T-helper 1 cell treated with Interleukin-12 subunit alpha and Interleukin-12 subunit beta and Interleukin-4 antibody, amounts not matched to agents 30 μg/mL and 1 μg/mL, for 36 hours (primary cell): ENCODE measurements around the gene FNDC3A.

Experiments
- H3K27ac Mint-ChIP-seq: one replicate; pipeline ENCODE4 v1.8.0; 2021; ENCODE audit warnings: mild to moderate bottlenecking, mixed read lengths
- H3K27me3 Mint-ChIP-seq: one replicate; pipeline ENCODE4 v1.8.0; 2021; ENCODE audit warnings: low read depth, mixed read lengths
- H3K36me3 Mint-ChIP-seq: one replicate; pipeline ENCODE4 v1.8.0; 2021; ENCODE audit warnings: low read depth, mixed read lengths
- H3K4me1 Mint-ChIP-seq: one replicate; pipeline ENCODE4 v1.8.0; 2021; ENCODE audit warnings: low read depth, mixed read lengths
- H3K4me3 Mint-ChIP-seq: one replicate; pipeline ENCODE4 v1.8.0; 2021; ENCODE audit warnings: mild to moderate bottlenecking, moderate library complexity, mixed read lengths
- H3K9me3 Mint-ChIP-seq: one replicate; pipeline ENCODE4 v1.8.0; 2021; ENCODE audit warnings: mixed read lengths

FNDC3A gene

GRCh38 chr13:49210114-49210513 is 234.4 kb downstream of the FNDC3A start:
- no peak overlapping the region for H3K4me3 Mint-ChIP-seq
- no peak overlapping the region for H3K27ac Mint-ChIP-seq
- H3K27me3 Mint-ChIP-seq, result no peaks in the 10 kb centered on the region
- no peaks in the 10 kb centered on the region for H3K9me3 Mint-ChIP-seq
- peaks cover 7% of the 10 kb centered on the region for H3K4me1 Mint-ChIP-seq
- H3K36me3 Mint-ChIP-seq, result peaks cover 21% of the 10 kb centered on the region

- no peaks in the 10 kb centered on the region for H3K9me3 Mint-ChIP-seq
- H3K4me3 Mint-ChIP-seq, result no peak overlapping the region
- peaks cover 10% of the 10 kb centered on the region for H3K4me1 Mint-ChIP-seq
- no peak overlapping the region for H3K27ac Mint-ChIP-seq
- peaks cover 22% of the 10 kb centered on the region for H3K36me3 Mint-ChIP-seq
- no peaks in the 10 kb centered on the region for H3K27me3 Mint-ChIP-seq
Observed at GRCh38 chr13:49210669-49211068, 235.0 kb downstream of the FNDC3A start.

GRCh38 chr13:49213539-49213938 is 237.8 kb downstream of the FNDC3A start:
- Mint-ChIP-seq H3K27me3 (peaks cover 17% of the 10 kb centered on the region), H3K4me1 (peaks cover 14% of the 10 kb centered on the region), H3K36me3 (peaks cover 14% of the 10 kb centered on the region), H3K9me3 (no peaks in the 10 kb centered on the region), H3K27ac (no peak overlapping the region), H3K4me3 (no peak overlapping the region)

- no peak overlapping the region for H3K4me3 Mint-ChIP-seq
- H3K27ac Mint-ChIP-seq, result no peak overlapping the region
- no peaks in the 10 kb centered on the region for H3K9me3 Mint-ChIP-seq
- peaks cover 14% of the 10 kb centered on the region for H3K36me3 Mint-ChIP-seq
- peaks cover 14% of the 10 kb centered on the region for H3K4me1 Mint-ChIP-seq
- peaks cover 24% of the 10 kb centered on the region for H3K27me3 Mint-ChIP-seq
Observed at GRCh38 chr13:49213997-49214916, 238.5 kb downstream of the FNDC3A start.

- Mint-ChIP-seq H3K36me3 (peaks cover 11% of the 10 kb centered on the region), H3K4me3 (no peak overlapping the region), H3K4me1 (peaks cover 17% of the 10 kb centered on the region), H3K27me3 (peaks cover 31% of the 10 kb centered on the region), H3K27ac (no peak overlapping the region), H3K9me3 (no peaks in the 10 kb centered on the region)
Observed at GRCh38 chr13:49214917-49215376, 239.2 kb downstream of the FNDC3A start.

DNA sequence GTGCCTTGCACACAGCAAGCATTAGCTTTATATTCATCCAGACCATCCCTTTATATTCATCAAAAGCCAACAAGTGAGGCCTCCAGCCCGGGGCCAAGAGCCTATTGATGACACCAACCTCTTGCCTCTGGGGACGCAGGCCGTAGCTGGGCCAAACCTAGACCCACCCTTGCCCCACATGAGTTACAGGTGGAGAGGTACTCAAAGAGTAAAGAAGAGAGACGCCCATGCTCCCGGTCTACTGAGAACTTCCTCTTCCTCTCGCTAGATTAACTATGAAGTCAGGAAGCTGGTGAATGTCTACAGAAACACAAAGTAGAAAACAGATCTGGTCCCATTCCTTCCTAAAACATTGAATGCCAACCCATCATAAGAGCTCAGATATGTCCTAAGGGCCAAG is 240.6 kb downstream of the FNDC3A start:
- no peak overlapping the region for H3K27ac Mint-ChIP-seq
- H3K4me1 Mint-ChIP-seq, result peaks cover 17% of the 10 kb centered on the region
- H3K4me3 Mint-ChIP-seq, result no peak overlapping the region
- no peaks in the 10 kb centered on the region for H3K9me3 Mint-ChIP-seq
- peaks cover 33% of the 10 kb centered on the region for H3K27me3 Mint-ChIP-seq
- peaks cover 5% of the 10 kb centered on the region for H3K36me3 Mint-ChIP-seq

GRCh38 chr13:49217962-49218492 is 242.3 kb downstream of the FNDC3A start:
- Mint-ChIP-seq H3K27ac (no peak overlapping the region), H3K4me1 (peaks cover 17% of the 10 kb centered on the region), H3K36me3 (peaks cover 3% of the 10 kb centered on the region), H3K4me3 (peak overlapping the region; percentile 7), H3K9me3 (no peaks in the 10 kb centered on the region), H3K27me3 (peaks cover 50% of the 10 kb centered on the region)

- Mint-ChIP-seq H3K4me1 (peaks cover 17% of the 10 kb centered on the region), H3K4me3 (peak overlapping the region; percentile 7), H3K27ac (no peak overlapping the region), H3K9me3 (no peaks in the 10 kb centered on the region), H3K27me3 (peaks cover 56% of the 10 kb centered on the region), H3K36me3 (peaks cover 3% of the 10 kb centered on the region)
Observed at GRCh38 chr13:49218493-49219051, 242.9 kb downstream of the FNDC3A start.

DNA sequence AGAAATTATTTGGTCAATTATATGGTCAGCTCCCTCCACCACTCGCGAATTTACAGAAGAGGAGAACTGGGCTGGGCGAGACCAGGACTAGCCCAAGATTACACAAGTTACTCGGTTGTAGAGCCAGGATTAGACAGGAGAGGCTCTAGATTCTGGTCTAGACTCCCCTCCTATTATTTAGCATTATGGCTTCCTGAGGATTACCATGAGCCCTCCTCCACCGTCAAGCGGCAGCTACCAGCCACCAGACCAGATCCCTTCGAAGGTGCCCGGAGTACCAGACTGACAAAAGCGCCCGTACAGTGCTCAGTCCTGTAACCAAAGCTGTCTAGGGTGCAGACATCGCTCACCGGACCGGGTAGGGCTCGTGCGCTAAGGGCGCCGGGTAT is 243.9 kb downstream of the FNDC3A start:
- H3K36me3 Mint-ChIP-seq, result peaks cover 3% of the 10 kb centered on the region
- peaks cover 15% of the 10 kb centered on the region for H3K4me1 Mint-ChIP-seq
- H3K4me3 Mint-ChIP-seq, result peak overlapping the region; percentile 42
- H3K27ac Mint-ChIP-seq, result no peak overlapping the region
- H3K9me3 Mint-ChIP-seq, result no peaks in the 10 kb centered on the region
- H3K27me3 Mint-ChIP-seq, result peaks cover 66% of the 10 kb centered on the region

DNA sequence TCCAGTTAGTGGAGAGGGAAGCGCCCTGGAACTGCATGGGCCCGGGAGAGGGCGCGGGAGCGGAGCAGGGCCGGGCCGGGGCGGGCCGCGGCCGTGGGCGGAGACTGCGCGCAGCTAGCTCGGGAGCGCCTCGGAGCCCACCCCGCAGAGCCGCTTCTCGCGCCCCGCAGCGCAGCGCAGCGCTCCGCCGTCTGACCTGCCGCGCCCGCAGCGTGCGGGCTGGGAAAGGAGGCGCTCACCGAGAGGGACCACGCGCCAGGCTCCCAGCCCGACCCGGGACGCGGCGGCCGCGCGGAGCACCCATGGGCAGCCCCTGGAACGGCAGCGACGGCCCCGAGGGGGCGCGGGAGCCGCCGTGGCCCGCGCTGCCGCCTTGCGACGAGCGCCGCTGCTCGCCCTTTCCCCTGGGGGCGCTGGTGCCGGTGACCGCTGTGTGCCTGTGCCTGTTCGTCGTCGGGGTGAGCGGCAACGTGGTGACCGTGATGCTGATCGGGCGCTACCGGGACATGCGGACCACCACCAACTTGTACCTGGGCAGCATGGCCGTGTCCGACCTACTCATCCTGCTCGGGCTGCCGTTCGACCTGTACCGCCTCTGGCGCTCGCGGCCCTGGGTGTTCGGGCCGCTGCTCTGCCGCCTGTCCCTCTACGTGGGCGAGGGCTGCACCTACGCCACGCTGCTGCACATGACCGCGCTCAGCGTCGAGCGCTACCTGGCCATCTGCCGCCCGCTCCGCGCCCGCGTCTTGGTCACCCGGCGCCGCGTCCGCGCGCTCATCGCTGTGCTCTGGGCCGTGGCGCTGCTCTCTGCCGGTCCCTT is 244.5 kb downstream of the FNDC3A start, which contains the start of gene MLNR:
Gene MLNR (plus strand): TSS at position 303 of the 820 bp plus-strand sequence. CDS start 0 bp downstream, at position 303.
- peak within 1 kb of the TSS; percentile 42 for H3K4me3 Mint-ChIP-seq
- peaks cover 9% of the 10 kb centered on the region for H3K4me1 Mint-ChIP-seq
- no peak within 1 kb of the TSS for H3K27ac Mint-ChIP-seq
- no peaks in the 10 kb centered on the region for H3K9me3 Mint-ChIP-seq
- H3K36me3 Mint-ChIP-seq, result no peaks in the 10 kb centered on the region
- H3K27me3 Mint-ChIP-seq, result peaks cover 72% of the 10 kb centered on the region

DNA sequence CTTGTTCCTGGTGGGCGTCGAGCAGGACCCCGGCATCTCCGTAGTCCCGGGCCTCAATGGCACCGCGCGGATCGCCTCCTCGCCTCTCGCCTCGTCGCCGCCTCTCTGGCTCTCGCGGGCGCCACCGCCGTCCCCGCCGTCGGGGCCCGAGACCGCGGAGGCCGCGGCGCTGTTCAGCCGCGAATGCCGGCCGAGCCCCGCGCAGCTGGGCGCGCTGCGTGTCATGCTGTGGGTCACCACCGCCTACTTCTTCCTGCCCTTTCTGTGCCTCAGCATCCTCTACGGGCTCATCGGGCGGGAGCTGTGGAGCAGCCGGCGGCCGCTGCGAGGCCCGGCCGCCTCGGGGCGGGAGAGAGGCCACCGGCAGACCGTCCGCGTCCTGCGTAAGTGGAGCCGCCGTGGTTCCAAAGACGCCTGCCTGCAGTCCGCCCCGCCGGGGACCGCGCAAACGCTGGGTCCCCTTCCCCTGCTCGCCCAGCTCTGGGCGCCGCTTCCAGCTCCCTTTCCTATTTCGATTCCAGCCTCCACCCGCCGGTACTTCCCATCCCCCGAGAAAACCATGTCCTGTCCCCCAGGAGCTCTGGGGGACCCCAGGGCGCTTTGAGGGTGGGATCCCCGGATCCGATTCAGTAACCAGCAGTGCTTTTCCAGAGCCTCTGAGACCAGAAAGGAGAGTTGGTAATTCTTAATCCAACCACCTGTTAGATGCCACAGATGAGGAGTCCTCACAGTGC is 245.3 kb downstream of the FNDC3A start:
- Mint-ChIP-seq H3K9me3 (no peaks in the 10 kb centered on the region), H3K36me3 (no peaks in the 10 kb centered on the region), H3K4me3 (peak overlapping the region; percentile 68), H3K4me1 (peaks cover 7% of the 10 kb centered on the region), H3K27me3 (peaks cover 79% of the 10 kb centered on the region), H3K27ac (no peak overlapping the region)

DNA sequence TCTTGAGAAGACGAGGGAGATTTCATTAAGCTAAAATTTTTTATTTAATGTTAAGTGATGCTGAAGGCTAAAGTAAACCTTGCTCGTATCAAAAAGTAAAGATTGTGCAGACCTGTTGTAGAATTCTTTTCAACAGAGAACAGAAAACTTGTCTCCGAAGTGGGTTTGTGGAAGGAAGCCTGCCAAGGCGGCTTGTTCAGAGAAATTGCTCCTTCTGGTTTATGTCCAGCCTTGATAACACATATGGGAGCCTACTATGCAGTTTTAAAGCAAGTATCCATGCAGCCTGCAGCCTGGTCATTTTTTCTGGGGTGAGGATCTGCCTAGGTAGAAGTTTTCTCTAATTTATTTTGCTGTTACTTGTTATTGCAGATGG is 245.9 kb downstream of the FNDC3A start:
- Mint-ChIP-seq H3K4me3 (no peak overlapping the region), H3K36me3 (no peaks in the 10 kb centered on the region), H3K27me3 (peaks cover 79% of the 10 kb centered on the region), H3K4me1 (peaks cover 3% of the 10 kb centered on the region), H3K9me3 (no peaks in the 10 kb centered on the region), H3K27ac (no peak overlapping the region)

DNA sequence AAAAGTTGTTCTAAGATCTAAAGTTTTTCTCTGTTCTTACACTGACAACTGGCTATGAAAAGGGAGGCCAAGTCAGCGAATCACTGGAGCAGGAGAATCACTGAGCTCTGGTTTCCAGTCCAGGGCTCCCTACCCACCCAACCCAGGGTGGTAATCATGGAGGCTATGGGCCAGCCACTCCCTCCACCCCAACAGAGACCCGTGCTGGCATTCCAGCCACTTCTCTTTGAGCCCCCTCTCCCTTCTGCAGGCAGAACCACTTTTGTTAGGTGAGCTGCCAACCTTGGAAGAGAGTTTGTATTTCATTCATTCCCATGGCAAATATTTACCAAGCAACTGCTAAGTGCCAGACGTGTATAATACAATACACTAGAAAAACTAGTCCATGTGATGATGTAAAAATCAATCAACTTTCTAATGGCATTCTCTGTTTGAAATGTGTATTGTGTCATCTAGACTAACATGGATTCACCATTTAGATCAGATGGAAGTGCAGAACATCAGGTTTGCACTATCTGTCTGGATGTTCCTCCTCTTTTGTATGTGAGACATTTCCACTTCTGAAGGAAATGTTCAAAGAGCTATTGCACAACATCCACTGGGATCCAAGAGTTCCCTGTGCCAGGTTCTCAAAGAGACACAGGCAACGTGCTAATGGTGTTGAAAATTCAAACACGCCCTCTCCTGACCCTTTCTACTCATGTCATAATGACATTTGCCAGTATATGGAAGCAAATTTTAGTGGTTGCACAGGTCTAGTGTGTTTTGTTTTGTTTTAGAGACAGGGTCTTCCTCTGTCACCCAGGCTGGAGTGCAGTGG is 249.7 kb downstream of the FNDC3A start:
- Mint-ChIP-seq H3K36me3 (no peaks in the 10 kb centered on the region), H3K4me3 (no peak overlapping the region), H3K27ac (no peak overlapping the region), H3K4me1 (no peaks in the 10 kb centered on the region), H3K27me3 (peaks cover 56% of the 10 kb centered on the region), H3K9me3 (no peaks in the 10 kb centered on the region)
